WTC11 (cell line): ENCODE data around the gene STAM2. TPM values are rescaled to one million over a fixed set of nuclear protein-coding genes. Genes with fewer than 3 reads are reported as not detected.

Experiments used
- ATAC-seq: fragments of 200-7000 bp; cut with Tn5 transposase; 2 replicates; pipeline ENCODE4 v1.10.0; 2021; ENCODE audit warnings: mild to moderate bottlenecking, moderate library complexity
- CTCF ChIA-PET: fragments of 300-600 bp; sonication (Branson Sonifier 250); formaldehyde crosslinking; loops from one replicate; lab custom pipeline; 2021; ENCODE audit warnings: antibody characterized with exemption; lab: Charles Lee
- POLR2A ChIA-PET: fragments of 350-600 bp; sonication (Branson Sonifier 250); formaldehyde crosslinking; loops from one replicate; lab custom pipeline; 2021; ENCODE audit warnings: antibody characterized with exemption; lab: Charles Lee
- DNase-seq: peaks from one replicate; pipeline ENCODE4 v3.0.0; 2021; ENCODE audit warnings: low spot score
- H3K27ac Mint-ChIP-seq: 2 replicates; pipeline ENCODE4 v1.8.0; 2021; ENCODE audit warnings: mixed read lengths
- H3K27me3 Mint-ChIP-seq: 2 replicates; pipeline ENCODE4 v1.8.0; 2021; ENCODE audit warnings: low read depth, mild to moderate bottlenecking, moderate library complexity, mixed read lengths
- H3K36me3 Mint-ChIP-seq: 2 replicates; pipeline ENCODE4 v1.8.0; 2021; ENCODE audit warnings: mixed read lengths
- H3K4me1 Mint-ChIP-seq: 2 replicates; pipeline ENCODE4 v1.8.0; 2022; ENCODE audit warnings: mixed read lengths
- H3K4me3 Mint-ChIP-seq: 2 replicates; pipeline ENCODE4 v1.8.0; 2021; ENCODE audit warnings: mild to moderate bottlenecking, moderate library complexity, mixed read lengths
- H3K9me3 Mint-ChIP-seq: 2 replicates; pipeline ENCODE4 v1.8.0; 2021; ENCODE audit warnings: mixed read lengths
- ATF1 ChIP-seq: sonication (generic); formaldehyde crosslinking; IDR thresholded peaks from 2 replicates; pipeline ENCODE4 v1.8.1; 2023; ENCODE audit warnings: mild to moderate bottlenecking, moderate library complexity, missing genetic modification reagents
- ATF3 ChIP-seq: sonication (generic); formaldehyde crosslinking; conservative IDR thresholded peaks from 2 replicates; pipeline ENCODE4 v1.8.1; 2022; ENCODE audit warnings: mild to moderate bottlenecking, missing genetic modification reagents
- E2F1 ChIP-seq: sonication (generic); formaldehyde crosslinking; IDR thresholded peaks from 2 replicates; pipeline ENCODE4 v1.8.0; 2022; ENCODE audit warnings: mild to moderate bottlenecking, missing genetic modification reagents
- FOXK1 ChIP-seq: sonication (generic); formaldehyde crosslinking; IDR thresholded peaks from 2 replicates; pipeline ENCODE4 v1.8.0; 2022; ENCODE audit warnings: mild to moderate bottlenecking, moderate library complexity, missing genetic modification reagents
- FOXP1 ChIP-seq: sonication (generic); formaldehyde crosslinking; IDR thresholded peaks from 2 replicates; pipeline ENCODE4 v1.8.0; 2022; ENCODE audit warnings: missing genetic modification reagents, mild to moderate bottlenecking, moderate library complexity, borderline replicate concordance
- GRHL2 ChIP-seq: fragments of 250-450 bp; sonication (Bioruptor Pico); IDR thresholded peaks from 2 replicates; pipeline ENCODE4 v1.8.0; 2022; ENCODE audit warnings: mild to moderate bottlenecking, moderate library complexity; ENCODE audit not compliant: insufficient replicate concordance, severe bottlenecking
- GTF2I ChIP-seq: fragments of 250-450 bp; sonication (Bioruptor Pico); conservative IDR thresholded peaks from 2 replicates; pipeline ENCODE4 v1.4.0; 2021; ENCODE audit warnings: mild to moderate bottlenecking
- IRF2 ChIP-seq: sonication (generic); formaldehyde crosslinking; IDR thresholded peaks from 2 replicates; pipeline ENCODE4 v1.8.0; 2022; ENCODE audit warnings: low read depth, missing genetic modification reagents, borderline replicate concordance
- MXD4 ChIP-seq: fragments of 250-450 bp; sonication (Bioruptor Pico); IDR thresholded peaks from 2 replicates; pipeline ENCODE4 v1.8.0; 2021; ENCODE audit warnings: mild to moderate bottlenecking, moderate library complexity, borderline replicate concordance
- NFE2L1 ChIP-seq: sonication (generic); formaldehyde crosslinking; IDR thresholded peaks from 2 replicates; pipeline ENCODE4 v1.8.1; 2023; ENCODE audit warnings: missing genetic modification reagents
- NFYB ChIP-seq: sonication (generic); formaldehyde crosslinking; conservative IDR thresholded peaks from 2 replicates; pipeline ENCODE4 v1.8.0; 2022; ENCODE audit warnings: low read depth, missing genetic modification reagents
- PRDM15 ChIP-seq: sonication (generic); formaldehyde crosslinking; IDR thresholded peaks from 2 replicates; pipeline ENCODE4 v1.8.0; 2022; ENCODE audit warnings: missing genetic modification reagents
- PRRX2 ChIP-seq: fragments of 250-450 bp; sonication (Bioruptor Pico); IDR thresholded peaks from 2 replicates; pipeline ENCODE4 v1.8.0; 2021; ENCODE audit warnings: mild to moderate bottlenecking
- ZNF263 ChIP-seq: sonication (generic); formaldehyde crosslinking; IDR thresholded peaks from 2 replicates; pipeline ENCODE4 v1.8.1; 2022; ENCODE audit warnings: low read depth, mild to moderate bottlenecking, moderate library complexity, missing genetic modification reagents
- ZNF416 ChIP-seq: fragments of 250-450 bp; sonication (Bioruptor Pico); IDR thresholded peaks from 2 replicates; pipeline ENCODE4 v1.9.0; 2021; ENCODE audit warnings: mild to moderate bottlenecking, inconsistent platforms
- total RNA-seq: library from RNA; stranded (reverse); gene quantifications from 3 replicates; pipeline ENCODE4 v1.2.3, GENCODE V29; 2021
- TF ChIP-seq, protein P1 (sequence below): fragments of 250-450 bp; sonication (Bioruptor Pico); IDR thresholded peaks from 2 replicates; pipeline ENCODE4 v1.9.0; 2021; ENCODE audit warnings: mild to moderate bottlenecking, borderline replicate concordance
- TF ChIP-seq, protein P2 (sequence below): fragments of 250-450 bp; sonication (Bioruptor Pico); conservative IDR thresholded peaks from 2 replicates; pipeline ENCODE4 v1.9.0; 2021; ENCODE audit warnings: mild to moderate bottlenecking
- TF ChIP-seq, protein P3 (sequence below): sonication (generic); formaldehyde crosslinking; IDR thresholded peaks from 2 replicates; pipeline ENCODE4 v1.8.1; 2022; ENCODE audit warnings: mild to moderate bottlenecking, moderate library complexity, missing genetic modification reagents
- TF ChIP-seq, protein P4 (sequence below): sonication (generic); formaldehyde crosslinking; IDR thresholded peaks from 2 replicates; pipeline ENCODE4 v1.8.0; 2022; ENCODE audit warnings: mild to moderate bottlenecking, missing genetic modification reagents

The STAM2 gene
- total RNA-seq, 1 experiment from 2014 or later: 9.0 TPM

DNA sequence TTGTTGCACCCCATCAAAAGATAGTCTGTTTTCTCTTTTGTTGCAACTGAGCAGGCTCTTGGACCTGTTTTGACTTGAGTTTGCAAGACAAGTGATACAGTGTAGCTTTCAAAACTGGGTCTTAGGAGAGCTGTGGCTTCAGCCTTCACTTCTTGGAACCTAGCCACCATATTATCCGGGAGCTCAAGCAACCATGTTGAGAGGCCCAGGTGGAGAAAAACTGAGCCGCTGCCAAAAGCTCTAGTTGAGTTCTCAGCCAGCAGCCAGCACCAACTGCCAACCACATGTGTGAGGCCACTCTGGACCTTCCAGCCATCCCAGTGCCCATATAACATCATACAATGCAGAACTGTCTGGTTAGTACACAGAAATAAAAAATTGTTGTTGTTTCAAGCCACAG, 82.1 kb downstream of the STAM2 start:
- Mint-ChIP-seq H3K9me3 (no peaks in the 10 kb centered on the region), H3K27me3 (peaks cover 39% of the 10 kb centered on the region), H3K4me1 (peaks cover 10% of the 10 kb centered on the region), H3K27ac (no peak overlapping the region), H3K36me3 (no peaks in the 10 kb centered on the region), H3K4me3 (no peak overlapping the region)
- ATAC-seq: no peak
- POLR2A ChIA-PET: no interaction called here
- DNase-seq: no peak
- CTCF ChIA-PET: no interaction called here
- TF ChIP-seq ZNF416 (CRISPR knock-in tag): no peak
- TF ChIP-seq ATF1 (CRISPR knock-in tag): no peak
- no peak for TF ChIP-seq ATF3 (CRISPR knock-in tag)
- TF ChIP-seq PRDM15: no peak
- TF ChIP-seq FOXP1 (CRISPR knock-in tag): no peak
- TF ChIP-seq GTF2I: no peak
- TF ChIP-seq MXD4: no peak
- TF ChIP-seq, protein P1, sequence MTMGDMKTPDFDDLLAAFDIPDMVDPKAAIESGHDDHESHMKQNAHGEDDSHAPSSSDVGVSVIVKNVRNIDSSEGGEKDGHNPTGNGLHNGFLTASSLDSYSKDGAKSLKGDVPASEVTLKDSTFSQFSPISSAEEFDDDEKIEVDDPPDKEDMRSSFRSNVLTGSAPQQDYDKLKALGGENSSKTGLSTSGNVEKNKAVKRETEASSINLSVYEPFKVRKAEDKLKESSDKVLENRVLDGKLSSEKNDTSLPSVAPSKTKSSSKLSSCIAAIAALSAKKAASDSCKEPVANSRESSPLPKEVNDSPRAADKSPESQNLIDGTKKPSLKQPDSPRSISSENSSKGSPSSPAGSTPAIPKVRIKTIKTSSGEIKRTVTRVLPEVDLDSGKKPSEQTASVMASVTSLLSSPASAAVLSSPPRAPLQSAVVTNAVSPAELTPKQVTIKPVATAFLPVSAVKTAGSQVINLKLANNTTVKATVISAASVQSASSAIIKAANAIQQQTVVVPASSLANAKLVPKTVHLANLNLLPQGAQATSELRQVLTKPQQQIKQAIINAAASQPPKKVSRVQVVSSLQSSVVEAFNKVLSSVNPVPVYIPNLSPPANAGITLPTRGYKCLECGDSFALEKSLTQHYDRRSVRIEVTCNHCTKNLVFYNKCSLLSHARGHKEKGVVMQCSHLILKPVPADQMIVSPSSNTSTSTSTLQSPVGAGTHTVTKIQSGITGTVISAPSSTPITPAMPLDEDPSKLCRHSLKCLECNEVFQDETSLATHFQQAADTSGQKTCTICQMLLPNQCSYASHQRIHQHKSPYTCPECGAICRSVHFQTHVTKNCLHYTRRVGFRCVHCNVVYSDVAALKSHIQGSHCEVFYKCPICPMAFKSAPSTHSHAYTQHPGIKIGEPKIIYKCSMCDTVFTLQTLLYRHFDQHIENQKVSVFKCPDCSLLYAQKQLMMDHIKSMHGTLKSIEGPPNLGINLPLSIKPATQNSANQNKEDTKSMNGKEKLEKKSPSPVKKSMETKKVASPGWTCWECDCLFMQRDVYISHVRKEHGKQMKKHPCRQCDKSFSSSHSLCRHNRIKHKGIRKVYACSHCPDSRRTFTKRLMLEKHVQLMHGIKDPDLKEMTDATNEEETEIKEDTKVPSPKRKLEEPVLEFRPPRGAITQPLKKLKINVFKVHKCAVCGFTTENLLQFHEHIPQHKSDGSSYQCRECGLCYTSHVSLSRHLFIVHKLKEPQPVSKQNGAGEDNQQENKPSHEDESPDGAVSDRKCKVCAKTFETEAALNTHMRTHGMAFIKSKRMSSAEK (CRISPR knock-in tag): no peak
- TF ChIP-seq E2F1 (CRISPR knock-in tag): no peak
- no peak for TF ChIP-seq NFE2L1 (CRISPR knock-in tag)
- TF ChIP-seq, protein P2, sequence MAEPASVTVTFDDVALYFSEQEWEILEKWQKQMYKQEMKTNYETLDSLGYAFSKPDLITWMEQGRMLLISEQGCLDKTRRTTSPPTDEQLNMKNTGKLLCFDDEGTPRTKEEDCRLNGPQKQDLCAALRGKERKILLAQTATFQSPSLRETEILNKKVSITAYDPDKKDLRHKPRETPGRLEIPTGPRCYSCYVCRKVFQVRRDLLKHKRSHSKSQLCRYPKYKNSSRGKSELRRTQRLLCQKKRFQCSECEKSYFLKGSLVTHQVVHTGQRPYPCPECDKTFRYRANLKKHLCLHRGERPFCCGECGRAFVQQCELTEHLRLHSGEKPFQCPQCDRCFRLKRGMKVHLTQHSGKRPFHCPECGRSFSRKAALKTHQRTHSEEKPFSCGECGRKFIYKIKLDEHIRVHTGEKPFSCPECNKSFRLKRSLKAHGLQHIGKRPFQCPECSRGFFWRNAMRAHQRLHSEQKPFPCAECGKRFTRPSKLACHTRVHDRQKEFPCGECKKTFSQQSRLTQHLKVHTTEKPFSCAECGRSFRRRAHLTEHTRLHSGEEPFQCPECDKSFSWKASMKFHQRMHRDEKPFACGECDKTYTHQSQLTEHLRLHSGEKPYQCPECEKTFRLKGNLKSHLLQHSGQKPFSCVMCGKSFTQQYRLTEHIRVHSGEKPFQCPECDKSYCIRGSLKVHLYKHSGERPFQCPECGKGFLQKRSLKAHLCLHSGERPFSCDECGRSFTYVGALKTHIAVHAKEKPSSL (CRISPR knock-in tag): no peak
- no peak for TF ChIP-seq ZNF263 (CRISPR knock-in tag)
- TF ChIP-seq NFYB (CRISPR knock-in tag): no peak
- no peak for TF ChIP-seq GRHL2 (CRISPR knock-in tag)
- TF ChIP-seq, protein P3, sequence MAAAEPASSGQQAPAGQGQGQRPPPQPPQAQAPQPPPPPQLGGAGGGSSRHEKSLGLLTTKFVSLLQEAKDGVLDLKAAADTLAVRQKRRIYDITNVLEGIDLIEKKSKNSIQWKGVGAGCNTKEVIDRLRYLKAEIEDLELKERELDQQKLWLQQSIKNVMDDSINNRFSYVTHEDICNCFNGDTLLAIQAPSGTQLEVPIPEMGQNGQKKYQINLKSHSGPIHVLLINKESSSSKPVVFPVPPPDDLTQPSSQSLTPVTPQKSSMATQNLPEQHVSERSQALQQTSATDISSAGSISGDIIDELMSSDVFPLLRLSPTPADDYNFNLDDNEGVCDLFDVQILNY (CRISPR knock-in tag): no peak
- TF ChIP-seq, protein P4, sequence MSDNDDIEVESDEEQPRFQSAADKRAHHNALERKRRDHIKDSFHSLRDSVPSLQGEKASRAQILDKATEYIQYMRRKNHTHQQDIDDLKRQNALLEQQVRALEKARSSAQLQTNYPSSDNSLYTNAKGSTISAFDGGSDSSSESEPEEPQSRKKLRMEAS: no peak
- TF ChIP-seq FOXK1 (CRISPR knock-in tag): no peak
- no peak for TF ChIP-seq IRF2 (CRISPR knock-in tag)
- no peak for TF ChIP-seq PRRX2
